ENCODE results near the gene EFTUD2.

Gene EFTUD2

DNA sequence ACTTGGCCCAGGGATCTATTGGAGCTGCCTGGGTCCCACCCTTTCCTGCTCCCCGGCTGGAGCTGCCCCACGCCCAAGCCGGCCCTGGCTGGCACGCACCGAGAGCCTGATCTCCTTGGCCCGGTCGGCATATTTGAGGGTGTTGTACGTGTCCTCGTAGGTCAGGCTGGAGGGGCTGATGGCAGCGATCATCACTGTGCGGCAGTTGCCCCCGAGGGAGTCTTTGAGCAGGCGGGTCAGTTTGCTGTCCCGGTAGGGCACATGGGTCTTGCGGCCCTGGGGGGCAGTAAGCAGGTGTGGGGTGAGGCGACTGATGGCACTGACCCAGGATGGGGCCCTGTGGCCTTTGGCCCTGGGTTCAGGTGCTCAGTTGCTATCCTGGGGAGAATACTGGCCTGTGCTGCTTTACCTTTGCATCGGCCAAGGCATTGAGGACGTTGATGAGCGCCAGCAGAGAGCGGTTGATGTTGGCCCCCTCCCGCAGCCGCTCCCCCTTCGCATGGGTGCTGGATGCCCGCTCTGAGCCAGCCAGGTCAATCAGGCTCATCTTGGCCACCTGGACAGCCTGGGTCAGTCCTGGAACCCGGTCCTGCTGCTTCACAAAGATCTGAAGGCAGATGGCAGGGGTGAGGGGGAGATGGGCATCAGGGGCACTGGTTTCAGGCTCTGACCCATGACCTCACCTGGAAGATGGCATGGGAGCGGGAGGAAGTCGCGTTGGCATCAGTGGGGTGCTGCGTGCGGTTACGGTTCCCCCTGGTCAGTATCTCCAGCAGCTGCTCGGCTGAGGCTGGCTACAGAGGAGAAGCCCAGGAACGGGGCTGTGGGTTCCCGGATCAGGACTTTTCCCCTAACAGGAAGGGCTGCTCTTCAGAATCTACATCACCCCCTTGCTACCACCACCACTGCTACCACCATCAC lies 34.8 kb upstream of the EFTUD2 start:
- no peaks in the 10 kb centered on the region for H3K4me1 ChIP-seq (ENCODE audit: control insufficient read depth, insufficient read depth, low read length)
- WGBS (ENCODE audit: insufficient coverage, insufficient read length): no CpG with 5 or more reads among the region's 34 CpGs
- no peaks in the 10 kb centered on the region for H3K9me3 ChIP-seq (ENCODE audit: control insufficient read depth, insufficient read depth, low read length)
- H3K27ac ChIP-seq (ENCODE audit: low read length): no peak overlapping the region
- H3K27me3 ChIP-seq (ENCODE audit: control insufficient read depth, insufficient read depth, low read length): no peaks in the 10 kb centered on the region
- peaks cover 52% of the 10 kb centered on the region for H3K36me3 ChIP-seq (ENCODE audit: control insufficient read depth, insufficient read depth, low read length)
- no peak overlapping the region for H3K4me3 ChIP-seq (ENCODE audit: low read length)
- no peak for DNase-seq (ENCODE audit: low read depth, low spot score)

DNA sequence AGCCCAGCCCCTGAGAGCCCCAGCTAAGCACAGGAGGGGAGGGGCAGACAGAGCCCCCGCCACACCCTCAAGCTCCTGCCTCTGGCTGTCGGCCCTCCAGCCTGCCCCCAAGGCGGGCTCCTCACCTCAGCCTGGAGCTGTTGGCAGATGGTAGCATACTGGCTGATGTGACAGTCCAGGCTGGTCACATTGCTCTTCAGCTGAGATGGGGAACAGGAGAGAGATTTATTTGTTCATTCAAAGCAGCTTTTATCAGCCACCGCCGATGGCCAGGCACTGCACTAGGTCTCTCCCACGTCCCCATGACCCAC lies 33.5 kb upstream of the EFTUD2 start:
- WGBS (ENCODE audit: insufficient coverage, insufficient read length): no CpG with 5 or more reads among the region's 6 CpGs
- Histone ChIP-seq H3K4me3 (ENCODE audit: low read length) (no peak overlapping the region), H3K36me3 (ENCODE audit: control insufficient read depth, insufficient read depth, low read length) (peaks cover 66% of the 10 kb centered on the region), H3K4me1 (ENCODE audit: control insufficient read depth, insufficient read depth, low read length) (no peaks in the 10 kb centered on the region), H3K9me3 (ENCODE audit: control insufficient read depth, insufficient read depth, low read length) (no peaks in the 10 kb centered on the region), H3K27ac (ENCODE audit: low read length) (no peak overlapping the region), H3K27me3 (ENCODE audit: control insufficient read depth, insufficient read depth, low read length) (no peaks in the 10 kb centered on the region)
- no peak for DNase-seq (ENCODE audit: low read depth, low spot score)

DNA sequence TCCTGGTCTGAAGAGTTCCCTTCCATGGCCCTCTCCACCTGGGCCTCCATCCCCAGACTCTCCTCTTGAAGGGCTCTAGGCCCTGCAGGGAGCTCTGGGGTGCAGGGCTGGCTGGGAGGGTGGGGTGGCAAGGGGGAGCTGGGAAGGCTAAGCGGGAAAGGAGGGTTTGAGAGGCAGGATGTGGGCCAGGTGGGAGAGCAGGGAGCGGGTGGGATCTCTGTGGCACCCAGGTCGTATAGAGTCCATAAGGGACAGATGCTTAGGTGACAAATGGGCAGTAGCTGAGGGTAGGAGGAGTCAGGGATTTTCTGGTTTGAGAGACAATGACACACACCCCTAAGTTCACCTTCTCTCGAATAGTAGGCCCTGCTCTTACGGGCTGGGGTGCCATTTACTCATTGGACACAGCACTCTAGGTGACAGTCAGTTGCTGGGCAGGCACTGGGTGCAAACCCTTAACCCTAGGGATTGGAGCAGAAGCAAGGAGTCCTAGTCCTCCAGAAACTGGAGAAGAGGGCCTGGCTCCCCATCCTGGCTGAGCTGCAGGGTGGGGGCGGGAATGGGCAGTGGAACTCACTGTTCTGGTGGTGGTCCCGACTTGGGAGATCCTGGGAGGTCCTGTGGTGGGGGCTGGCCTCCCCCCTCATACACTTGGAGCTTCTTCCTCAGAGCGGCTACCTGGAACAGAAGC lies 33.0 kb upstream of the EFTUD2 start:
- Histone ChIP-seq H3K36me3 (ENCODE audit: control insufficient read depth, insufficient read depth, low read length) (peaks cover 71% of the 10 kb centered on the region), H3K27me3 (ENCODE audit: control insufficient read depth, insufficient read depth, low read length) (no peaks in the 10 kb centered on the region), H3K4me1 (ENCODE audit: control insufficient read depth, insufficient read depth, low read length) (no peaks in the 10 kb centered on the region), H3K9me3 (ENCODE audit: control insufficient read depth, insufficient read depth, low read length) (no peaks in the 10 kb centered on the region), H3K27ac (ENCODE audit: low read length) (no peak overlapping the region), H3K4me3 (ENCODE audit: low read length) (no peak overlapping the region)
- no CpG with 5 or more reads among the region's 8 CpGs for WGBS (ENCODE audit: insufficient coverage, insufficient read length)
- DNase-seq (ENCODE audit: low read depth, low spot score): no peak

DNA sequence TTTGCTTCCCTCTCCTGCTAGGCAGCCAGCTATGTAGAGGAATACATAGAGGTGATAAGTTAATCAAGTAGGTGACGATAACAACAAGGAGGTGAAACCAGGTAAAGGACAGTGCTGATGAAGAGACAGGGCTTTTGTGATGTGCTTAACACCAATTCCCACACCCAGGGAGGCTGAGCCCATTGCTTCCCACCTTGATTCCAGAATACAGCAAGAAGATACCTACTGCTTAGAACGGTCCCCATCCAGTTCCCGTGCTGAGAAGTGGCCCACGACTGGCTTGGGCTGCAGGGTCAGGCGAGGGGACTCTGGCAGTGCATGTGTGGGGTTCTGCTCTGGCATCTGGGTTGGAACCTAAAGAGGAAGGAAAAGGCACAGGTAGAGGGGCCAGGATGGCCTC lies 32.1 kb upstream of the EFTUD2 start:
- no CpG with 5 or more reads among the region's 5 CpGs for WGBS (ENCODE audit: insufficient coverage, insufficient read length)
- H3K27ac ChIP-seq (ENCODE audit: low read length): no peak overlapping the region
- no peaks in the 10 kb centered on the region for H3K4me1 ChIP-seq (ENCODE audit: control insufficient read depth, insufficient read depth, low read length)
- H3K36me3 ChIP-seq (ENCODE audit: control insufficient read depth, insufficient read depth, low read length): peaks cover 76% of the 10 kb centered on the region
- H3K27me3 ChIP-seq (ENCODE audit: control insufficient read depth, insufficient read depth, low read length): no peaks in the 10 kb centered on the region
- no peak for DNase-seq (ENCODE audit: low read depth, low spot score)
- H3K4me3 ChIP-seq (ENCODE audit: low read length): no peak overlapping the region
- no peaks in the 10 kb centered on the region for H3K9me3 ChIP-seq (ENCODE audit: control insufficient read depth, insufficient read depth, low read length)

DNA sequence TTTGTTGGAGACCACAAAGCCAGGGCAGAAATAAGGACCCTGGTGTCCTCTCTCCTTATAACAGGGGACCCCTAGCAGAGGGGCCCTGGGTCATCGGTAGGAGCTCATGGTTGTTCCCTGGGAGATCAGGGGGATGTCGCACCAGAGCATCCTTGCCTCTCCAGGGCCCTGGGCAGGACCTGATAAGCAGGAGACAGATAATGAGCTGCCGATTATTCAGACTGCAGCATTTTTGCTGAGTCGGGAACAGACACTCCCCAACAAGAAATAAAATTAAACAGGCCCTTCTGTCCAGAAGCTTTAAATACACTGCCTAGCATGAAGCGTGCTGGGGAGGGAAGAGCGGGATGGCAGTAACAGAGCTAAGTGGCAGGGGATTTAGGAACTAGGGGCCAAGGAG lies 31.4 kb upstream of the EFTUD2 start:
- no peaks in the 10 kb centered on the region for H3K9me3 ChIP-seq (ENCODE audit: control insufficient read depth, insufficient read depth, low read length)
- no CpG with 5 or more reads among the region's 6 CpGs for WGBS (ENCODE audit: insufficient coverage, insufficient read length)
- no peak overlapping the region for H3K4me3 ChIP-seq (ENCODE audit: low read length)
- peaks cover 76% of the 10 kb centered on the region for H3K36me3 ChIP-seq (ENCODE audit: control insufficient read depth, insufficient read depth, low read length)
- no peaks in the 10 kb centered on the region for H3K27me3 ChIP-seq (ENCODE audit: control insufficient read depth, insufficient read depth, low read length)
- H3K27ac ChIP-seq (ENCODE audit: low read length): no peak overlapping the region
- no peak for DNase-seq (ENCODE audit: low read depth, low spot score)
- H3K4me1 ChIP-seq (ENCODE audit: control insufficient read depth, insufficient read depth, low read length): no peaks in the 10 kb centered on the region

DNA sequence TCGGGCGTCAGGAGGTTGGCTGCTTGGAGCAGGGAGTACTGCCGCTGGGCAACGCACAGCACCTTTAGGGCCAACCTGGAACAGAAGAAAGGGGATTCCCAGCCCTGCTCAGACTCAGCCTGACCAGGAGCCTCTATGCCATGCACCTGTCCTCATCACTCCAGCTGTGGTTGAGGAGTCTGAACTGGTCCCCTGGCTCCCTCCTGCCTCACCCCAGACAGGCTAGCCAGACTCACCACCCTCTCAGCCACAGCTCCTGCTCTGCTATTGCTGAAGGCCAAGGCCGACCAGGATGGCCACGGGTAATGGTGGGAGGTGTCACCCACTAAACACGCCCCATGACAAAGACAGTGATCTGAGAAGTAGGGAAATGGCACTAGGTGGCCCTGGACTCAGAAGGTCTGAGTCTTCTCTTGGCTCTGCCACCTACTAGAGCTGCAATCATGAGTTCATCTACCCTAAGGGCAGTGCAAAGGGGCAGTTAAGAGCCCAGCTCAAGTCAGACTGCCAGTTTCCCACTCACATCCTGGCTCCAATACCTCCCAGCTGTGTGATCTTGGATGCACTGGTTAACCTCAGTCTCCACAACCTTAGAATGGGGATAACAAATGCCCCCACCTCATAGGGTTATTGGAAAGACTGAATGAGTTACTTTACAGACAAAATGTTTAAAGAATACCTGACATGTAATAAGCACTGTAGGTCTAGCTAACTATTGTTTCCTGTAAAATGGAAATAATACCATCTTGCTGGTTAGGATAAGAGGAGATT lies 29.9 kb upstream of the EFTUD2 start:
- no peak overlapping the region for H3K27ac ChIP-seq (ENCODE audit: low read length)
- no CpG with 5 or more reads among the region's 7 CpGs for WGBS (ENCODE audit: insufficient coverage, insufficient read length)
- DNase-seq (ENCODE audit: low read depth, low spot score): no peak
- no peaks in the 10 kb centered on the region for H3K9me3 ChIP-seq (ENCODE audit: control insufficient read depth, insufficient read depth, low read length)
- no peak overlapping the region for H3K4me3 ChIP-seq (ENCODE audit: low read length)
- no peaks in the 10 kb centered on the region for H3K27me3 ChIP-seq (ENCODE audit: control insufficient read depth, insufficient read depth, low read length)
- no peaks in the 10 kb centered on the region for H3K4me1 ChIP-seq (ENCODE audit: control insufficient read depth, insufficient read depth, low read length)
- H3K36me3 ChIP-seq (ENCODE audit: control insufficient read depth, insufficient read depth, low read length): peaks cover 63% of the 10 kb centered on the region

DNA sequence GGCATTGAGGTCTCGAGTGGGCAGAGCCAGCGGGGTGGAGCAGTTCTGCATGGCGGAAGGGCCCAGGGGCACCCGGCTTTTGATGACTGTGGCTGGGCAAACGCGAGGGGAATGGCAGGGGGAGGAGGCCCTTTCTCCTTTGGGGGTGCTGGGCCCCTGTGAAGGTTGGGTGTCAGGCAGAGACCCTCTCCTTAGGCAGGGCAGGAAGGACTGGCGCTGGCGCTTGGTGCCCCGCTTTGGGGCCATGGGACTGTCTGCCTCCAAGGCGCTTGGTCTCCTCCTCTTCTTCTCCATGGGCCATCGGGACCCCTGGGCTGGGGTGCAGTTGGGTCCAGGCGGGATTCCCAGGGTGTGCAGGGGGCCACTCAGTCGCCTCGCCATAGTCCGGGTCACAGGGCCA lies 28.9 kb upstream of the EFTUD2 start:
- H3K4me3 ChIP-seq (ENCODE audit: low read length): no peak overlapping the region
- peaks cover 55% of the 10 kb centered on the region for H3K36me3 ChIP-seq (ENCODE audit: control insufficient read depth, insufficient read depth, low read length)
- no peak overlapping the region for H3K27ac ChIP-seq (ENCODE audit: low read length)
- no peaks in the 10 kb centered on the region for H3K27me3 ChIP-seq (ENCODE audit: control insufficient read depth, insufficient read depth, low read length)
- no CpG with 5 or more reads among the region's 15 CpGs for WGBS (ENCODE audit: insufficient coverage, insufficient read length)
- no peak for DNase-seq (ENCODE audit: low read depth, low spot score)
- no peaks in the 10 kb centered on the region for H3K4me1 ChIP-seq (ENCODE audit: control insufficient read depth, insufficient read depth, low read length)
- H3K9me3 ChIP-seq (ENCODE audit: control insufficient read depth, insufficient read depth, low read length): no peaks in the 10 kb centered on the region

DNA sequence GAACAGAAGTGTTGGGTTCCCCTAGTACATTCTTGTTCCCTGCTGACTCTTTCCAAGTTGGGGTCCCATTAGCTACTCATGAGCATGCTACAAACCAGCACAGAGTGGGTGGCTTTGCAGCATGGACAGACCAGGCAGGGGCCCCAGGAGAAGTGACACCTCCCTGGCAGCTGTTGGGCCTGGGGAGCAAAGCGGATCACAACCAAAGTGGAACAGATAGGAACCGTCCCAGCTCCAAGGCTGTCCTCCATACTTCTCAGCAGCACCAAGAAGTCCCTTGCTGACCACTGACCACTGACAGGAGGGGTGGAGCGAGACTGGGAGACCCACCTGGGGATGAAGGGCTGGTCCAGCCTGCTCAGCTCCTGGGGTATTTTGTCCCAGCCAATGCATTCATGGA lies 28.5 kb upstream of the EFTUD2 start:
- peaks cover 51% of the 10 kb centered on the region for H3K36me3 ChIP-seq (ENCODE audit: control insufficient read depth, insufficient read depth, low read length)

DNA sequence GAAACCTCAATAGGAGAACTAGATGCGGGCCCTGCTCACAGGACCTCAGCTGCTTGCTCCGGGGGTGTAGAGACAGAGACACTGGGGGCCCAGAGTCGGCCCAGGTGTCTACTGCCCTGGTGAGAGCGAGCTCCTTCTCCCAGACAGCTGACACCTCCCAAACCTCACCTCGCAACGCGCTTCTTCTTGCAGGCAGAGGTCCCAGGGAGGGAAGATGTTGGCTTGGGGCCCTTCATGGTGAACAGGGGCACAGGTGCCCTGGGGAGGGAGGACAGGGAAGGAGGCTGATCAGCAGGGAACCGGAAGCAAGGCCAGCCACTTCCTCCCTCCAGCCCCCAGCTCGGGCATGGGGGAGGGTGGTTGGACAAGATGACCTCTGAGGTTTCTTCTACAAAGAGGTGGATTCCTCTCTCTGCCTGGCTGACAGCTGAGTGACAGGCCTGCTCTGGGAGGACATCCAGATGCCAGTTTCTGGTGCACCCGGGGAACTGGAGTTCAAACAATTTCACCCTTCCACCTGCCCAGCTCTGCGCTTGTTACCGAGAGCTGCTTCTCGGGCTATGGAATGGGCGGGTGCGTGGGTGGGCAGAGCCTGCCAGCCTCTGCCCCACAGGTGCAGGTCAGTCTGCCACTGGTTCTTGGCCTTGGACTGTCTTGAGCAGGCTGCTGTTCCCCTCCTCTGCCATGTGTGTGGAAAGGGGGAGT lies 27.7 kb upstream of the EFTUD2 start:
- Histone ChIP-seq H3K4me3 (ENCODE audit: low read length) (no peak overlapping the region), H3K27ac (ENCODE audit: low read length) (no peak overlapping the region), H3K9me3 (ENCODE audit: control insufficient read depth, insufficient read depth, low read length) (no peaks in the 10 kb centered on the region), H3K4me1 (ENCODE audit: control insufficient read depth, insufficient read depth, low read length) (no peaks in the 10 kb centered on the region), H3K36me3 (ENCODE audit: control insufficient read depth, insufficient read depth, low read length) (peaks cover 44% of the 10 kb centered on the region), H3K27me3 (ENCODE audit: control insufficient read depth, insufficient read depth, low read length) (no peaks in the 10 kb centered on the region)
- WGBS (ENCODE audit: insufficient coverage, insufficient read length): no CpG with 5 or more reads among the region's 15 CpGs
- no peak for DNase-seq (ENCODE audit: low read depth, low spot score)

More for the DNA sequence above, 28.5 kb upstream of the EFTUD2 start:
- Histone ChIP-seq H3K9me3 (ENCODE audit: control insufficient read depth, insufficient read depth, low read length) (no peaks in the 10 kb centered on the region), H3K27ac (ENCODE audit: low read length) (no peak overlapping the region), H3K4me3 (ENCODE audit: low read length) (no peak overlapping the region), H3K4me1 (ENCODE audit: control insufficient read depth, insufficient read depth, low read length) (no peaks in the 10 kb centered on the region), H3K27me3 (ENCODE audit: control insufficient read depth, insufficient read depth, low read length) (no peaks in the 10 kb centered on the region)
- WGBS (ENCODE audit: insufficient coverage, insufficient read length): no CpG with 5 or more reads among the region's 3 CpGs
- DNase-seq (ENCODE audit: low read depth, low spot score): no peak
